Endothelial cell of umbilical vein (primary cell): ENCODE measurements around the gene USP33.

Experiments
- CTCF ChIP-seq, 2 donors: IDR thresholded peaks; 1 replicate in 1 of 2; 2 replicates in 1 of 2; pipeline ENCODE4 v1.5.1; 2011; ENCODE audit warnings: low read length in 2 of 2, mild to moderate bottlenecking in 2 of 2, moderate library complexity in 2 of 2, control low read depth in 1 of 2, inconsistent platforms in 1 of 2, low read depth in 1 of 2; ENCODE audit not compliant: insufficient read depth in 1 of 2; ENCODE audit errors: extremely low read depth in 1 of 2
- EZH2 ChIP-seq: IDR thresholded peaks from 2 replicates; pipeline ENCODE4 v1.6.1; 2012; ENCODE audit warnings: borderline replicate concordance, low read depth, mild to moderate bottlenecking, moderate library complexity, low read length, inconsistent platforms; ENCODE audit not compliant: severe bottlenecking

DNA sequence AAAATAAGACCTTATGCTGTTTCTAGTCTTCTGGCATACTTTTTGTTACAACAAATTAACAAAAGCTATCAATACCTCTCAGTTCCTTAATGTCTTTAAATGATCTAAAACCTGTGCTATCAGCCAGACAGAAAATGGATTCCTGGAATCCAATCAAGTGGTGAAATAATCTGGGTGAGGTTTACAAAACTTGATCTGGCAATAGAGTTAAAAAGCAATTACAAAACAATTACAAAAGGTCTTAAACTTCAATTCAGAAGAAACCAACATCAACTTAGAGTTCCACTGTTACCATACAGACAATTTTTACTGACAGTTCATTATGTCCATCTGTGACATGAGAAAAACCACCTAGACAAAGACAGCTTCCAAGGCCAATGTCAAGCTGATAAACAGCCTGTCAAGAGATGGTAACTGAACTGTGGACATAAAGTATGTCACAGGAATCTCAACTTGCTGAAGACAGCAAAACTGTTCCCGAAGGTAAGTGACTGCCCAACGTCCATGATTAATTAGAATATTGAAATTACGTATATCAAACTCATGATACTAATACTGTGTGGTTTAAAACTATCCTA lies 94.6 kb downstream of the USP33 start:
- TF ChIP-seq EZH2 (no peak), CTCF (IDR thresholded peaks at IDR 0.05; ENCODE audit: extremely low read depth in 1 of 2, insufficient read depth in 1 of 2, low read depth in 1 of 2, low read length in 2 of 2) (no peak)
